CD4-positive, alpha-beta T cell treated with Interferon alpha-2 for 1 hour (primary cell): ENCODE measurements around the gene OXGR1.
A peak's percentile ranks its signal among the peaks of the same experiment; 100 is the strongest.

Experiments used
- DNase-seq, 2 donors: peaks; one replicate each; pipeline ENCODE4 v3.0.0-alpha.2; 2020 to 2022

OXGR1 gene

GRCh38 chr13:96958286-96958891 lies 35.9 kb downstream of the OXGR1 start:
- DNase-seq, result peak in 1 of 2 donors; percentile 8

DNA sequence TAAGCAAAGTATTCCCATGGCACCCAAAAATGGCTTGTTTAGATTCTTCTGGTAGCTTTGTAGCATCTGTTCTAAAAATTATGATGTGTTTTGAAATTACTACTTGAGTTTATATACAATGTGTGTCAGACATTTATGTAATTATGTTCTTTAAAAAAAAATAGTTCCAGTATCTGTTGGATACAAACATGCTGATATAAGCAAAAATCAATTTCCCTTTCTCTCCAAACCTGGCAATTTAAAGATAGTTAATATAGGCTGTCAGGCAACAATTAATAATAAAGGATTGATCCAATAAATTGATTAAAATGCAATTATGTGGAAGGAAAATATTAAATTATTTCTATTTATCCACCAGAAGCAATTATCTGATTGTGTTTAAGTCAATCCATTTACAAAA lies 41.7 kb downstream of the OXGR1 start:
- DNase-seq, result no peak

DNA sequence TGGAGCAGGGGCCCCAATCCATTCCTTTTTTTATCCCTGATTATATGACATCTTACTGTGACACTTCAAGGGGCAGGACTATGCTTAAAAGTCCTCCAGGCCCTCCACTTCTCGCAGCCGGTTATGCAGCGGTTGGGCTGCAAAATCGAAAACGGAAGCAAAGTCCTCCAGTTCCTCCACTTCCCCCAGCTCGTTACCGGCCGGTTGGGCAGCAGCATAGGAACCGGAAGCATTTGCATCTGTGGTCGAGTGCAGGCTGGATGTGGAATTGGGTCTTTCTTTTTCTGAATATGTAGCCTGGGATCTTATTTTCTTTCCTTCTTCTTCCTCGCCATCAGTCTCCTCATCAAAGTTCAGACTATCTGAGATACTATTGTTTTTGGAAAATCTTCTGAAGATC lies 46.1 kb downstream of the OXGR1 start:
- no peak for DNase-seq

- no peak for DNase-seq
Measured at GRCh38 chr13:96947343-96947910, 46.8 kb downstream of the OXGR1 start.

GRCh38 chr13:96946709-96947311 lies 47.5 kb downstream of the OXGR1 start:
- no peak for DNase-seq

- no peak for DNase-seq
Measured at GRCh38 chr13:96940961-96941360, 53.3 kb downstream of the OXGR1 start.

DNA sequence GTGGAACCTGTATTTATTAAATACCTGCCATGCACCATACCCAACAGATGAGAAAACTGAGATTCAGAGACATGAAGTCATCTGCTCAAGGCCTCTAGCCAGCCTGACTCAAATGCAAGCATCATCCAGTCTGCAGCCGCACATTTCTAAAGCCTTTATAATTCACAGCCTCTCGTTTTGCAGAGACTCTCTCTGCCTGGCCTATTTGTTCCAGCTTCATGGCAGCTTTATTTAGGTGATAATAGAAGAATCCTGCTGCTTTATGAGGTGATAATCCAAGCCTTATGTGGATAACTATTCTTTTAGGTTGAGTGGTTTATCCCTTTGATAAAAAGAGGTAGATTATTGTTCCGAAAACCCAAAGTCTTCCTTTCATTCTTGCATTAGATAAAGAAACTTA lies 58.4 kb downstream of the OXGR1 start:
- no peak for DNase-seq
